Effector memory CD4-positive, alpha-beta T cell (primary cell): ENCODE data around the gene G6PD.
"Not testable (repeated sequence)": the region's sequence is repeated elsewhere in the genome, so short reads cannot be mapped to it uniquely, and the experiment has no call there.

Experiments
- DNase-seq, 3 donors: peaks; one replicate each; pipeline ENCODE4 v3.0.0-alpha.2; 2020
- H3K27ac ChIP-seq: 2 replicates; pipeline ENCODE4 v1.7.0; 2013; ENCODE audit warnings: mild to moderate bottlenecking, low read length, moderate library complexity; ENCODE audit not compliant: insufficient read depth, poor library complexity, severe bottlenecking
- H3K27me3 ChIP-seq: replicated peaks from 2 replicates; pipeline ENCODE4 v1.7.0; 2013; ENCODE audit warnings: mild to moderate bottlenecking, low read length; ENCODE audit not compliant: insufficient read depth, control insufficient read depth, poor library complexity, severe bottlenecking
- H3K36me3 ChIP-seq: 2 replicates; pipeline ENCODE4 v1.7.0; 2013; ENCODE audit warnings: mild to moderate bottlenecking, low read length, moderate library complexity; ENCODE audit not compliant: control insufficient read depth, insufficient read depth
- H3K4me1 ChIP-seq: 2 replicates; pipeline ENCODE4 v1.7.0; 2013; ENCODE audit warnings: low read length, mild to moderate bottlenecking; ENCODE audit not compliant: control insufficient read depth, insufficient read depth, poor library complexity, severe bottlenecking
- H3K4me3 ChIP-seq: 2 replicates; pipeline ENCODE4 v1.7.0; 2013; ENCODE audit warnings: low read length, low read depth, mild to moderate bottlenecking; ENCODE audit not compliant: insufficient read depth, poor library complexity, severe bottlenecking
- H3K9me3 ChIP-seq: 2 replicates; pipeline ENCODE4 v1.7.0; 2013; ENCODE audit warnings: mild to moderate bottlenecking, low read length, moderate library complexity; ENCODE audit not compliant: control insufficient read depth

The G6PD gene

GRCh38 chrX:154570361-154570760 is 23.7 kb upstream of the G6PD start:
- H3K36me3 ChIP-seq, DNase-seq, H3K4me1 ChIP-seq, H3K27ac ChIP-seq, H3K4me3 ChIP-seq, H3K9me3 ChIP-seq, H3K27me3 ChIP-seq: not testable (repeated sequence)

- H3K27ac ChIP-seq, H3K27me3 ChIP-seq, H3K4me3 ChIP-seq, H3K4me1 ChIP-seq, H3K36me3 ChIP-seq, DNase-seq, H3K9me3 ChIP-seq: not testable (repeated sequence)
Measured at GRCh38 chrX:154562295-154562694, 15.6 kb upstream of the G6PD start.

- H3K36me3 ChIP-seq = not testable (repeated sequence)
Measured at GRCh38 chrX:154560326-154560725, 13.7 kb upstream of the G6PD start.

GRCh38 chrX:154558896-154559295 is 12.2 kb upstream of the G6PD start:
- H3K4me3 ChIP-seq, H3K9me3 ChIP-seq, H3K27ac ChIP-seq, H3K36me3 ChIP-seq, DNase-seq, H3K27me3 ChIP-seq, H3K4me1 ChIP-seq: not testable (repeated sequence)

More at GRCh38 chrX:154560326-154560725, 13.7 kb upstream of the G6PD start:
- H3K4me3 ChIP-seq, H3K27ac ChIP-seq, H3K9me3 ChIP-seq, H3K27me3 ChIP-seq, H3K4me1 ChIP-seq, DNase-seq: not testable (repeated sequence)

GRCh38 chrX:154558060-154558690 is 11.5 kb upstream of the G6PD start:
- DNase-seq, H3K36me3 ChIP-seq, H3K27me3 ChIP-seq, H3K27ac ChIP-seq, H3K4me1 ChIP-seq, H3K9me3 ChIP-seq, H3K4me3 ChIP-seq: not testable (repeated sequence)

- not testable (repeated sequence) for DNase-seq, H3K9me3 ChIP-seq, H3K4me1 ChIP-seq, H3K4me3 ChIP-seq, H3K27me3 ChIP-seq, H3K27ac ChIP-seq
- peaks cover 12% of the 10 kb centered on the region for H3K36me3 ChIP-seq
Measured at GRCh38 chrX:154552112-154552806, 5.6 kb upstream of the G6PD start.

- Histone ChIP-seq H3K9me3 (no peaks in the 10 kb centered on the region), H3K4me3 (no peak overlapping the region), H3K27me3 (no peaks in the 10 kb centered on the region), H3K4me1 (no peaks in the 10 kb centered on the region), H3K27ac (no peak overlapping the region), H3K36me3 (peaks cover 12% of the 10 kb centered on the region)
- no peak for DNase-seq
Measured at GRCh38 chrX:154549766-154550165, 3.1 kb upstream of the G6PD start.

GRCh38 chrX:154548028-154548316 is 1.3 kb upstream of the G6PD start:
- Histone ChIP-seq H3K4me3 (peak overlapping the region; percentile 55), H3K9me3 (no peaks in the 10 kb centered on the region), H3K27me3 (no peaks in the 10 kb centered on the region), H3K27ac (peak overlapping the region; percentile 84), H3K36me3 (peaks cover under 1% of the 10 kb centered on the region), H3K4me1 (no peaks in the 10 kb centered on the region)
- DNase-seq = no peak

- Histone ChIP-seq H3K4me3 (peak within 1 kb of the TSS; percentile 55), H3K36me3 (no peaks in the 10 kb centered on the region), H3K9me3 (no peaks in the 10 kb centered on the region), H3K27ac (peak within 1 kb of the TSS; percentile 84), H3K27me3 (no peaks in the 10 kb centered on the region), H3K4me1 (no peaks in the 10 kb centered on the region)
- peak; percentile 83 to 85 (median 83) for DNase-seq
Measured at GRCh38 chrX:154547245-154548027, 790 bp upstream of the G6PD start, which contains the start of gene IKBKG. Gene IKBKG (plus strand): TSS chrX:154547620. CDS start chrX:154552003, 4,383 bp downstream.

- no peak for DNase-seq
- Histone ChIP-seq H3K9me3 (no peaks in the 10 kb centered on the region), H3K27ac (no peak overlapping the region), H3K4me3 (no peak overlapping the region), H3K36me3 (no peaks in the 10 kb centered on the region), H3K4me1 (no peaks in the 10 kb centered on the region), H3K27me3 (no peaks in the 10 kb centered on the region)
Measured at GRCh38 chrX:154545673-154546274, 872 bp downstream of the G6PD start.
